HG03558 (cell line): ENCODE measurements around the gene FBH1.
"Not testable (repeated sequence)": the region's sequence is repeated elsewhere in the genome, so short reads cannot be mapped to it uniquely, and the experiment has no call there.

ENCODE experiments used
- ATAC-seq: cut with Tn5 transposase; IDR thresholded peaks from one replicate; pipeline ENCODE4 v1.9.1; 2021; ENCODE audit warnings: moderate number of reproducible peaks; ENCODE audit not compliant: unreplicated experiment; ENCODE audit errors: extremely low read depth

FBH1 gene

GRCh38 chr10:5953676-5954075, 63.6 kb downstream of the FBH1 start:
- no peak for ATAC-seq

GRCh38 chr10:5956146-5956936, 66.3 kb downstream of the FBH1 start:
- ATAC-seq = no peak

GRCh38 chr10:5958077-5958476, 68.0 kb downstream of the FBH1 start:
- no peak for ATAC-seq

- no peak for ATAC-seq
Measured at GRCh38 chr10:5958675-5959074, 68.6 kb downstream of the FBH1 start.

GRCh38 chr10:5959142-5959541, 69.1 kb downstream of the FBH1 start:
- ATAC-seq = no peak

- no peak for ATAC-seq
Measured at GRCh38 chr10:5959581-5960069, 69.6 kb downstream of the FBH1 start.

- no peak for ATAC-seq
Measured at GRCh38 chr10:5960070-5960972, 70.3 kb downstream of the FBH1 start.

- not testable (repeated sequence) for ATAC-seq
Measured at GRCh38 chr10:5960973-5961275, 70.9 kb downstream of the FBH1 start.

GRCh38 chr10:5961405-5962100, 71.5 kb downstream of the FBH1 start:
- ATAC-seq = no peak

GRCh38 chr10:5962358-5962940, 72.4 kb downstream of the FBH1 start:
- not testable (repeated sequence) for ATAC-seq

GRCh38 chr10:5963071-5963470, 73.0 kb downstream of the FBH1 start:
- ATAC-seq = no peak

- ATAC-seq = no peak
Measured at GRCh38 chr10:5963591-5963990, 73.5 kb downstream of the FBH1 start.

GRCh38 chr10:5964736-5965135, 74.7 kb downstream of the FBH1 start:
- no peak for ATAC-seq

GRCh38 chr10:5965266-5965665, 75.2 kb downstream of the FBH1 start:
- ATAC-seq = no peak

- ATAC-seq = no peak
Measured at GRCh38 chr10:5968037-5968680, 78.1 kb downstream of the FBH1 start.

- ATAC-seq = no peak
Measured at GRCh38 chr10:5968681-5969453, 78.8 kb downstream of the FBH1 start.

GRCh38 chr10:5970066-5970465, 80.0 kb downstream of the FBH1 start:
- no peak for ATAC-seq

- no peak for ATAC-seq
Measured at GRCh38 chr10:5970527-5970926, 80.5 kb downstream of the FBH1 start.

GRCh38 chr10:5971315-5971832, 81.3 kb downstream of the FBH1 start:
- ATAC-seq = no peak
